ENCODE data around the gene GBGT1.

- no peak for TF ChIP-seq CTCF (IDR thresholded peaks at IDR 0.05; ENCODE audit: low read depth, low read length)
- TF ChIP-seq EZH2phosphoT487 (IDR thresholded peaks at IDR 0.05; ENCODE audit: low read depth): no peak
Observed at GRCh38 chr9:133200631-133201030, 36.9 kb upstream of the GBGT1 start.
